Measurements from ENCODE around the gene ADAMTS17.

ADAMTS17 gene

DNA sequence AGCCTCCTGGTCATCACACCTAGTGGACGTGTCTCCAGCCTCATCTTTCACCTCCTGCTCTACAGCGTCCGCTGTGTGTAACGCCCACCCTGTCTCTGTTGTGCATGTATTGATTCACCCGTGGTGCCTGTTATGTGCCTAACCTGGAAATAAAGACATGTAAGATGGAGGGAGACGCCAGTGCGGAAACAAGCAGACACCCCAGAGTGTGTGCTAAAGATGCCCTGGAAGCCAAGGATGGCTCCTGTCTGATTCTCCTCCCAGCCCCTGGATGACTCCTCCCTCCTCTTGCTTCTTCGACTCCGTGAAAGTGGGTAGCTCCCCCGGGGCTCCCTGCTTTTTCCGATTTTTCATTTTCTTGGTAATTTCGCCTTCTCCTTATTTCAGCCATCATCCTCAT lies 241.8 kb downstream of the ADAMTS17 start:
- Histone ChIP-seq H3K27me3 (ENCODE audit: control insufficient read depth, insufficient read depth, low read length) (no peaks in the 10 kb centered on the region), H3K4me3 (ENCODE audit: low read depth, low read length) (no peak overlapping the region), H3K27ac (ENCODE audit: low read depth, low read length) (no peak overlapping the region), H3K36me3 (ENCODE audit: control insufficient read depth, insufficient read depth, low read length) (no peaks in the 10 kb centered on the region), H3K4me1 (ENCODE audit: control insufficient read depth, insufficient read depth, low read length) (no peaks in the 10 kb centered on the region), H3K9me3 (ENCODE audit: control insufficient read depth, insufficient read depth, low read depth, low read length) (no peaks in the 10 kb centered on the region), H3K9ac (ENCODE audit: low read length) (no peak overlapping the region)

DNA sequence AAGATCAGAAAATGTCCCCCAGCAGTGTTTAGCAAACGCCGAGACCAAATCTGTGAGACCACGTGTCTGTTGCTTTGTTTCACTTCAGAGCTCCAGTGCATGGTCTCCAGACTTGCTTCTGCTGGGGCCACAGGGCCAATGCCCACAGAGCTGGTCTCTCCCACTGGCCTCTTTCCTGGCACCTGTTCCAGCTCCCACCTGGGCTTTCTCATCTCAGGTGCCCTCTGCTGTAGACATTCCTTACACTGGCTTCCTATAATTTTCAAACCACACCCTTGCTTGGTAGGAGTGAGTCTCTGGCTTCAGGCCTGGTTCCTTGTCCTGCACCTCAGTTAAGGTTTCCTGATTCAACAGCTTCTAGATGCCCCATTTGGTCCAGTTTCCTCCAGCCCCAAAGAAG lies 243.1 kb downstream of the ADAMTS17 start:
- peaks cover 3% of the 10 kb centered on the region; the same call in 1 of the 2 replicates for H3K4me1 ChIP-seq (ENCODE audit: control insufficient read depth, insufficient read depth, low read length)

DNA sequence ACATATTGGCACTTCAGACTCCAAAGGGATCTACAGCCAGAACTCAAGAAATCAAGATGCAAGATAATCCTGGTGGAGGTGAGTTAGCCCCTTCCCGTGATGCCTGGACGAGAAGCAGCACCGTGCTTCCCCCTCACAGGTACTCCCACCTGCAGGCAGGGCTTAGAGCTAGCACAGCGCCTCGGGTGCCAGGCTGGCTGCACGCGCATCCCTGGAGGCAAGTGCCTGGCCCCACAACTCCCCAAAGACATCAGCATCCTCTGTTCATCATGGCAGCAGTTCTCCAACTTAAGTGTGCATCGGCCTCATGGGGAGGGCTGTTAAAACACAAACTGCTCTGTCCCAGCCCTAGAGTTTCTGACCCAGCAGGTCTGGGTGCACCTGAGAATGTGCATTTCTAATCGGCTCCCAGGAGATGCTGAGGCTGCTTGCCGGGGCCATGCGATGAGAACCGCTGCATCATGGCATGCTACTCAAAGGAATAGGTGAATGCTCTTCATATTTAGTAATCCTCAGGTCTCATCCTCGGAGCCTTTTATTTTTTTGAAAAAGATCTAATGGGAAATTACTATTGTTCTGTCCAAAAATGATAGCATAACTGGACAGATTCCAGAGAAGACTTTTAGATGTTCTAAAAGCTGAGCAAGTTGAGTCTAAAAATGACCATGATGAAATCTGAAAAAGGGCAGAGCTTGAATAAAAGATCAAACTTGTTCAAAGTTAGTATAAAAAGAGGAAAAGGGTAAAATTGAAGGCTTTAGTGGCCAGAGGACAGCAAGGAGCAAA lies 244.2 kb downstream of the ADAMTS17 start:
- no peaks in the 10 kb centered on the region for H3K9me3 ChIP-seq (ENCODE audit: control insufficient read depth, insufficient read depth, low read depth, low read length)
- no peaks in the 10 kb centered on the region for H3K27me3 ChIP-seq (ENCODE audit: control insufficient read depth, insufficient read depth, low read length)

More for the DNA sequence above, 243.1 kb downstream of the ADAMTS17 start:
- Histone ChIP-seq H3K9me3 (ENCODE audit: control insufficient read depth, insufficient read depth, low read depth, low read length) (no peaks in the 10 kb centered on the region), H3K36me3 (ENCODE audit: control insufficient read depth, insufficient read depth, low read length) (no peaks in the 10 kb centered on the region), H3K9ac (ENCODE audit: low read length) (no peak overlapping the region), H3K4me3 (ENCODE audit: low read depth, low read length) (no peak overlapping the region), H3K27me3 (ENCODE audit: control insufficient read depth, insufficient read depth, low read length) (no peaks in the 10 kb centered on the region), H3K27ac (ENCODE audit: low read depth, low read length) (no peak overlapping the region)

DNA sequence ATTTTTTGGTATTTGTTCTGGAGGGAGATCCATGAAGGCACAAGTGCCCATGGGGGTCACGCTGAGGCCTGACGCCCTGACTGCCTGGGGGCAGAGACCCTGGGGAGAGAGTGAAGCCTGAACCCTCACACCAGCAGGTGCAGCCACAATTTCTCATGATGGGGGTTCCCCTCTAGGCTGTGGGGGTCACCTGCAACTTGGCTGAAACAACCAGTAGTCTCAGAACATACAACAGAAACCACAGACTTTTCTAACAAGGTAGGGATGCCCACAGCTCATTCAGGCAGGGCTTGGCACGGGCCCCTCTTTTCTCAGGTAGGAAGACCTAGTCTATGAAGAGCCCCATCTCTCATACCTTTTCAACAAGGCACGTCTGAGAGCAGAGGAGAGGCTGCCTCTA lies 245.1 kb downstream of the ADAMTS17 start:
- Histone ChIP-seq H3K9me3 (ENCODE audit: control insufficient read depth, insufficient read depth, low read depth, low read length) (no peaks in the 10 kb centered on the region), H3K27ac (ENCODE audit: low read depth, low read length) (no peak overlapping the region), H3K4me1 (ENCODE audit: control insufficient read depth, insufficient read depth, low read length) (peaks cover 7% of the 10 kb centered on the region; the same call in 1 of the 2 replicates), H3K4me3 (ENCODE audit: low read depth, low read length) (no peak overlapping the region), H3K27me3 (ENCODE audit: control insufficient read depth, insufficient read depth, low read length) (no peaks in the 10 kb centered on the region), H3K9ac (ENCODE audit: low read length) (no peak overlapping the region), H3K36me3 (ENCODE audit: control insufficient read depth, insufficient read depth, low read length) (no peaks in the 10 kb centered on the region)

More for the DNA sequence above, 244.2 kb downstream of the ADAMTS17 start:
- peaks cover 7% of the 10 kb centered on the region; the same call in 1 of the 2 replicates for H3K4me1 ChIP-seq (ENCODE audit: control insufficient read depth, insufficient read depth, low read length)
- no peak overlapping the region for H3K4me3 ChIP-seq (ENCODE audit: low read depth, low read length)
- no peaks in the 10 kb centered on the region for H3K36me3 ChIP-seq (ENCODE audit: control insufficient read depth, insufficient read depth, low read length)
- H3K9ac ChIP-seq (ENCODE audit: low read length): no peak overlapping the region
- no peak overlapping the region for H3K27ac ChIP-seq (ENCODE audit: low read depth, low read length)

DNA sequence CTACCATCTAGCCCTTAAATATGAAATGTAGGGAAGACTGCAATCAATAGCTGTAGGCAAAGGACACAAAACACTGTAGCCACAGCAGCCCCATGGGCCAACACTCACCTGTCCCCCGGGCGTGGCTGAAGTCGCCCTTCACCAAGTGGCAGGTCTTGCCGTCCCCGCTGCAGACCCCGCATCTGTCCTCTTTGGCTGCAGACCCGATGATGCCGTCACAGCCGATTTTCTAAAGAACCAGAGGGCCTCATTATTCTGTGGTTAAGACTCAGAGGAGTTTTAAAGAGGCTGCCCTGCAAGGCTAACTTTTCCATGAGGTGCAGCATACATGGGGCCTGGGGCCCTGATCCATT lies 245.6 kb downstream of the ADAMTS17 start:
- no peaks in the 10 kb centered on the region for H3K27me3 ChIP-seq (ENCODE audit: control insufficient read depth, insufficient read depth, low read length)
- peaks cover 7% of the 10 kb centered on the region; the same call in 1 of the 2 replicates for H3K4me1 ChIP-seq (ENCODE audit: control insufficient read depth, insufficient read depth, low read length)

DNA sequence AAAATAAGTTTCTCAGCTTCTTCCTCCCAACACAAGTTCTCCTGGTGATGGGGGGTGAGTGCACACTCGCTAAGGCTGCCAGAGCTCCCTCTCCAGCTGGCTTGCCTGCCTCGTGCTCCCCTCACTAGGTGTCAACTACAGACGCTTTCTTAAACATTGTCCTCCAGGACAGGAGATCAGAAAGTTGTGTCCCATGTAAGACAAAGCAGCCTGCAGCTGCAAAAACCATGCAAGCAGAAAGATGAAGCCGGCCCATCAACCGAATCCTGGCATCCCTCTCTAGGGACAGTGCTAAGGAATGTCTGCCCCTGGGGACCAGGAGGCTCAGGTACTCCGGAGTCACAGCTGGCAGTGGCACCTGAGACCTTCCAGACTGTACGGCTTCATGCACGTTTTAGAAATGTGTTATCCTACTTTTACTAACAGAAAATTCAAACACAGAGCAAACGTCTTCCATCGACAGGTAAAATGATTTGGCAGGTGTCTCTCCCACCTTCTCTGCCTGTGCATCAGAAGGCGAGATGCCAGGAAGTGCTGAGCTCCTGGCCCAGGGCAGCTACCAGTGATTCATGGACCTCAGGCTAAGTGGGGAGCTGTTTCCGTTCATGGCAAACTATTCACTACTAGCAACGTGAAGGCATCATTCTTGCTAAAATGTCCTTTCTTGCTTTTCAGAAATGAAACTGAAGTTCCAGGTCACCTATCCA lies 246.1 kb downstream of the ADAMTS17 start:
- H3K4me1 ChIP-seq (ENCODE audit: control insufficient read depth, insufficient read depth, low read length): peaks cover 7% of the 10 kb centered on the region; the same call in 1 of the 2 replicates
- H3K27me3 ChIP-seq (ENCODE audit: control insufficient read depth, insufficient read depth, low read length): no peaks in the 10 kb centered on the region
- no peaks in the 10 kb centered on the region for H3K9me3 ChIP-seq (ENCODE audit: control insufficient read depth, insufficient read depth, low read depth, low read length)
- no peaks in the 10 kb centered on the region for H3K36me3 ChIP-seq (ENCODE audit: control insufficient read depth, insufficient read depth, low read length)
- no peak overlapping the region for H3K4me3 ChIP-seq (ENCODE audit: low read depth, low read length)
- no peak overlapping the region for H3K27ac ChIP-seq (ENCODE audit: low read depth, low read length)
- H3K9ac ChIP-seq (ENCODE audit: low read length): no peak overlapping the region

More for the DNA sequence above, 245.6 kb downstream of the ADAMTS17 start:
- no peak overlapping the region for H3K9ac ChIP-seq (ENCODE audit: low read length)
- no peaks in the 10 kb centered on the region for H3K36me3 ChIP-seq (ENCODE audit: control insufficient read depth, insufficient read depth, low read length)
- H3K4me3 ChIP-seq (ENCODE audit: low read depth, low read length): no peak overlapping the region
- no peak overlapping the region for H3K27ac ChIP-seq (ENCODE audit: low read depth, low read length)
- H3K9me3 ChIP-seq (ENCODE audit: control insufficient read depth, insufficient read depth, low read depth, low read length): no peaks in the 10 kb centered on the region

DNA sequence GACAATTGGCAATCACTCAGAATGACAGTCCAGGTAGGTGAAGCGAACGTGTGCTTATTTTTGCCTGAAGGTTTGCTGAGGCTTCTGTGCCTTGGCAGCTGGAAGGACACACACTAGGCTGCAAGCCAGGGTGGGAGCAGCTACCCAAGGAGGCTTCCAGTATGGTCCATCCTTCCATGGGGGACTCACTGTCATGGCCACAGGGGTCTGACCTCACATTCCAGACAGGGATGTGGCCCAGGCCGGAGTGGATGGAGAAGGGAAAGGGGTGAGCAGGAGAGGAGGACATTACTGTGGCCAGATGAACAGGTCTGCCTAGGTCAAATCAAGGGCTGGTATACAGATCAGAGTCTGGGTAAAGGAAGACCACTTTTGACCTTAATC lies 247.7 kb downstream of the ADAMTS17 start:
- H3K9me3 ChIP-seq (ENCODE audit: control insufficient read depth, insufficient read depth, low read depth, low read length): no peaks in the 10 kb centered on the region
- no peak overlapping the region for H3K9ac ChIP-seq (ENCODE audit: low read length)
- no peak overlapping the region for H3K27ac ChIP-seq (ENCODE audit: low read depth, low read length)
- peaks cover 7% of the 10 kb centered on the region; the same call in 1 of the 2 replicates for H3K4me1 ChIP-seq (ENCODE audit: control insufficient read depth, insufficient read depth, low read length)
- H3K27me3 ChIP-seq (ENCODE audit: control insufficient read depth, insufficient read depth, low read length): no peaks in the 10 kb centered on the region
- H3K4me3 ChIP-seq (ENCODE audit: low read depth, low read length): no peak overlapping the region
- H3K36me3 ChIP-seq (ENCODE audit: control insufficient read depth, insufficient read depth, low read length): no peaks in the 10 kb centered on the region

DNA sequence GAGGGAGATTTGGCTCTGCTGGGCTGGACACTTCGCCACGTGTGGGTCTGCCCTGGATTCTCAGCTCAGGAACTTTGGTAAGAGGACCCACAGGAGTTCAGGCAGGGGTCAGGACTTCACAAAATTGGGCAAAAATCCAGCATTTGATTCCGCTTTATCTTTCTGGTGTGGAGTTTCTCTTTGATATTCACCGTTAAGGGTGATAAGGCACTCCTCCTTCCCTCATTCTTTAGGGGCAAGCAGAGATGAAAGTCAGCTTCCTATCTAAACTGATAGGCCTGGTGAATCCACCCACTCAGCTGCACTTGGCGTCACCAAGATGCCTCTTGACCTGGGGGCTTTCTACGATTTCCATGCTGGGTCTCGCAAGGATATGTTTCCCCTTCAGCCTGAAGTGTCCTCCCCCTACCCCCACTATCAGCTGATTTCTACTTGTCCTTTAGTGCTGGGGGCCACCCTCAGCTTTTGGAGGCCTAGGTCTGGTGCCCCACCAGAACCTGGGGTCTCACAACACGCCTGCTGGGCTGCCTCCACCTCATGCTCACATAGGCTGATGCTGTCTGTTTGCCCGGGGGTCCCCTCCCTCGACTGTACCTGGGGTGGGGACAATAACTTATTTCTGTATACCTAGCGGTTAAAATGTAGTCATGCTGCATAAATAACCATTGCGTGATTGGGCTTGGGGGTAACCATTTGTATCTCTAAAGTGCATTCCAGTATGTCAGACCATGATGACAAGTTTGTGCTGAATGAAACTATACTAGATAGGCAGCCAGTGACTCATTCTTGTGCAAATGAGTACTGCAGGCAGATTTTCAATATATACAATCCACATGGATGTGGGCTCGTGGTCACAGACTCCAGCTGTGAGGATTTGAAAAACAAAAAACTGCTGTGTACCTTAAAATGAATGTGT lies 248.3 kb downstream of the ADAMTS17 start:
- no peak overlapping the region for H3K9ac ChIP-seq (ENCODE audit: low read length)
- no peak overlapping the region for H3K4me3 ChIP-seq (ENCODE audit: low read depth, low read length)
- no peaks in the 10 kb centered on the region for H3K27me3 ChIP-seq (ENCODE audit: control insufficient read depth, insufficient read depth, low read length)
- no peaks in the 10 kb centered on the region for H3K9me3 ChIP-seq (ENCODE audit: control insufficient read depth, insufficient read depth, low read depth, low read length)
- H3K27ac ChIP-seq (ENCODE audit: low read depth, low read length): no peak overlapping the region
- no peaks in the 10 kb centered on the region for H3K36me3 ChIP-seq (ENCODE audit: control insufficient read depth, insufficient read depth, low read length)
- peaks cover 7% of the 10 kb centered on the region; the same call in 1 of the 2 replicates for H3K4me1 ChIP-seq (ENCODE audit: control insufficient read depth, insufficient read depth, low read length)

DNA sequence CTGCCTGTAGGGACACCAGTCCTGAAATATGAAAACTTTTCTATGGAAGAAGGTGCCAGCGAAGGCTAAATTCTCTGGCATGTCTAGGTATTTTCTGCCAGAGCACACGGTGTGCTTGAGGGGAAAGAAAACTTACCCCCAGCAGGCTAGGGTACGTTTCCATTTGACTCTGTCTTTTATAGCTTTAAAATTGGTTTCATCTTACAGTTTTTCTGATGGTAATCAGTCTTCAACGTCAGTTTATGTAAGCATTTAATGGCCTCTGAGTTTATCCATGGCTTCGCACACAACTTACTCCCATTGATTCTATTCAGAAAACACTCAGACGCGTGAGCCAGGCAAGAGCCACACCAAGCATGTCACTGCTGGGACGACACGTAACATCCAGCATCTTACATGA lies 249.7 kb downstream of the ADAMTS17 start:
- Histone ChIP-seq H3K9ac (ENCODE audit: low read length) (no peak overlapping the region), H3K27ac (ENCODE audit: low read depth, low read length) (no peak overlapping the region), H3K4me1 (ENCODE audit: control insufficient read depth, insufficient read depth, low read length) (peaks cover 7% of the 10 kb centered on the region; the same call in 1 of the 2 replicates), H3K9me3 (ENCODE audit: control insufficient read depth, insufficient read depth, low read depth, low read length) (no peaks in the 10 kb centered on the region), H3K4me3 (ENCODE audit: low read depth, low read length) (no peak overlapping the region), H3K36me3 (ENCODE audit: control insufficient read depth, insufficient read depth, low read length) (no peaks in the 10 kb centered on the region), H3K27me3 (ENCODE audit: control insufficient read depth, insufficient read depth, low read length) (no peaks in the 10 kb centered on the region)

DNA sequence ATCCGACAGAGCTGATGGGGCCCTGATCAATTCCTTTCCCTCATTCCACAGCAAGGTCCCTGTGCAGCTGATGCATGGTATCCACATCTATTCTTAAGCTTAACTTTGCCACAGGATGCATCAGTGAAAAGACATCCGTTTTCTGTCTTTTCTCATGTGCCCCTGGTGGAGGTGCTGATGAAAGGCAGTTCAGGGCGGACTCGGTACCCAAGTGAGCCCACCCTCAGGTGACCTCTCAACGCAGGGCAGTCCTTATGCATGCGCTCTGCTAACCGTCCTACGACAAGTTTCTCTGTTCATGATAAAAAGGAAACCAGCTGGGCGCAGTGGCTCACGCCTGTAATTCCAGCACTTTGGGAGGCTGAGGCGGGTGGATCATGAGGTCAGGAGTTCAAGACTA lies 251.4 kb downstream of the ADAMTS17 start:
- no peaks in the 10 kb centered on the region for H3K9me3 ChIP-seq (ENCODE audit: control insufficient read depth, insufficient read depth, low read depth, low read length)
- no peaks in the 10 kb centered on the region for H3K27me3 ChIP-seq (ENCODE audit: control insufficient read depth, insufficient read depth, low read length)
- peaks cover 7% of the 10 kb centered on the region; the same call in 1 of the 2 replicates for H3K4me1 ChIP-seq (ENCODE audit: control insufficient read depth, insufficient read depth, low read length)
- no peak overlapping the region for H3K27ac ChIP-seq (ENCODE audit: low read depth, low read length)
- H3K4me3 ChIP-seq (ENCODE audit: low read depth, low read length): no peak overlapping the region
- no peaks in the 10 kb centered on the region for H3K36me3 ChIP-seq (ENCODE audit: control insufficient read depth, insufficient read depth, low read length)
- H3K9ac ChIP-seq (ENCODE audit: low read length): no peak overlapping the region

Measured in HUES6 (cell line).